PC-9 (cell line): Measurements from ENCODE around the gene GALNT9. TPM values are rescaled to one million over a fixed set of nuclear protein-coding genes. Genes with fewer than 3 reads are reported as not detected.

Experiments
- BruUV-seq: library from RNA; stranded (reverse); fragments of 400-500 nt; replicated peaks from 2 replicates; lab custom pipeline; 2021; lab: Mats Ljungman, UMichigan
- CTCF ChIA-PET: fragments of 300-600 bp; sonication (Branson Sonifier 250); formaldehyde crosslinking; loops from one replicate; lab custom pipeline; 2022; ENCODE audit warnings: antibody characterized with exemption; lab: Charles Lee
- POLR2A ChIA-PET: fragments of 300-600 bp; sonication (Branson Sonifier 250); formaldehyde crosslinking; loops from one replicate; lab custom pipeline; 2022; ENCODE audit warnings: antibody characterized with exemption; ENCODE audit not compliant: unreplicated experiment; lab: Charles Lee
- DNase-seq, 2 experiments: peaks; one replicate each; pipeline versions ENCODE4 v3.0.0 to v3.0.0-alpha.2; 2015 to 2022; ENCODE audit warnings: mixed read lengths in 1 of 2
- H2AFZ ChIP-seq: fragments of 200-600 bp; sonication (generic); 2 replicates; pipeline ENCODE4 v1.8.1; 2017; ENCODE audit warnings: antibody characterized with exemption
- H3F3A ChIP-seq: fragments of 200-600 bp; sonication (generic); 2 replicates; pipeline ENCODE4 v1.8.1; 2017; ENCODE audit warnings: antibody characterized with exemption, mild to moderate bottlenecking, low read depth; ENCODE audit not compliant: insufficient read depth
- H3K27ac ChIP-seq: fragments of 200-600 bp; sonication (generic); 2 replicates; pipeline ENCODE4 v1.6.1; 2016; ENCODE audit warnings: mixed run types
- H3K27me3 ChIP-seq: fragments of 200-600 bp; sonication (generic); 2 replicates; pipeline ENCODE4 v1.6.1; 2016; ENCODE audit warnings: low read depth, mixed run types; ENCODE audit not compliant: insufficient read depth
- H3K36me3 ChIP-seq: fragments of 200-600 bp; sonication (generic); 2 replicates; pipeline ENCODE4 v1.6.1; 2016; ENCODE audit warnings: low read depth, mixed run types
- H3K4me1 ChIP-seq: fragments of 200-600 bp; sonication (generic); replicated peaks from 2 replicates; pipeline ENCODE4 v1.6.1; 2016; ENCODE audit warnings: mixed run types; ENCODE audit not compliant: insufficient read depth
- H3K4me2 ChIP-seq: fragments of 200-600 bp; sonication (generic); 2 replicates; pipeline ENCODE4 v1.6.1; 2017; ENCODE audit warnings: mixed run types
- H3K4me3 ChIP-seq: fragments of 200-600 bp; sonication (generic); 2 replicates; pipeline ENCODE4 v1.6.1; 2016; ENCODE audit warnings: mixed run types
- H3K79me2 ChIP-seq: fragments of 200-600 bp; sonication (generic); 2 replicates; pipeline ENCODE4 v1.6.1; 2017; ENCODE audit warnings: low read depth, mixed run types
- H3K9me2 ChIP-seq: fragments of 200-600 bp; sonication (generic); 2 replicates; pipeline ENCODE4 v1.8.1; 2017; ENCODE audit warnings: mild to moderate bottlenecking; ENCODE audit not compliant: insufficient read depth
- H3K9me3 ChIP-seq: fragments of 200-600 bp; sonication (generic); 2 replicates; pipeline ENCODE4 v1.8.1; 2016; ENCODE audit warnings: low read depth; ENCODE audit not compliant: insufficient read depth
- H4K20me1 ChIP-seq: fragments of 200-600 bp; sonication (generic); 2 replicates; pipeline ENCODE4 v1.8.1; 2017; ENCODE audit not compliant: insufficient read depth
- CTCF ChIP-seq: fragments of 200-600 bp; sonication (generic); conservative IDR thresholded peaks from 2 replicates; pipeline ENCODE4 v1.6.1; 2017; ENCODE audit warnings: mixed run types, antibody characterized with exemption, mild to moderate bottlenecking, moderate library complexity
- EZH2 ChIP-seq: fragments of 200-600 bp; sonication (generic); IDR thresholded peaks from 2 replicates; pipeline ENCODE4 v1.8.0; 2017; ENCODE audit warnings: antibody characterized with exemption, low read depth
- intact Hi-C: fragments of 100-400 bp; cut with micrococcal nuclease; formaldehyde crosslinking; loops from one replicate; pipeline ENCODE4 v1.10.0; 2022; ENCODE audit not compliant: unreplicated experiment
- total RNA-seq: library from RNA; stranded (reverse); gene quantifications from 2 replicates; pipeline ENCODE4 v1.2.3, GENCODE V29; 2021

Gene GALNT9
- total RNA-seq, 1 experiment from 2014 or later, result 11.2 TPM

GRCh38 chr12:132309596-132310086, 19.7 kb downstream of the GALNT9 start:
- H3F3A ChIP-seq, result no peaks in the 10 kb centered on the region
- H3K4me1 ChIP-seq, result no peaks in the 10 kb centered on the region
- no peaks in the 10 kb centered on the region for H3K9me3 ChIP-seq
- H3K27ac ChIP-seq, result no peak overlapping the region
- CTCF ChIA-PET, result no interaction called here
- no peak for DNase-seq
- H3K79me2 ChIP-seq, result no peaks in the 10 kb centered on the region
- no peak overlapping the region for H3K4me3 ChIP-seq
- H3K9me2 ChIP-seq, result no peaks in the 10 kb centered on the region
- no peaks in the 10 kb centered on the region for H3K36me3 ChIP-seq
- BruUV-seq, result no TSS peak
- TF ChIP-seq CTCF, result no peak
- no peak for TF ChIP-seq EZH2
- POLR2A ChIA-PET, result no interaction called here
- intact Hi-C loops, result no loop called here
- H3K4me2 ChIP-seq, result no peak overlapping the region
- peaks cover 73% of the 10 kb centered on the region for H3K27me3 ChIP-seq
- no peaks in the 10 kb centered on the region for H4K20me1 ChIP-seq
- H2AFZ ChIP-seq, result no peak overlapping the region

DNA sequence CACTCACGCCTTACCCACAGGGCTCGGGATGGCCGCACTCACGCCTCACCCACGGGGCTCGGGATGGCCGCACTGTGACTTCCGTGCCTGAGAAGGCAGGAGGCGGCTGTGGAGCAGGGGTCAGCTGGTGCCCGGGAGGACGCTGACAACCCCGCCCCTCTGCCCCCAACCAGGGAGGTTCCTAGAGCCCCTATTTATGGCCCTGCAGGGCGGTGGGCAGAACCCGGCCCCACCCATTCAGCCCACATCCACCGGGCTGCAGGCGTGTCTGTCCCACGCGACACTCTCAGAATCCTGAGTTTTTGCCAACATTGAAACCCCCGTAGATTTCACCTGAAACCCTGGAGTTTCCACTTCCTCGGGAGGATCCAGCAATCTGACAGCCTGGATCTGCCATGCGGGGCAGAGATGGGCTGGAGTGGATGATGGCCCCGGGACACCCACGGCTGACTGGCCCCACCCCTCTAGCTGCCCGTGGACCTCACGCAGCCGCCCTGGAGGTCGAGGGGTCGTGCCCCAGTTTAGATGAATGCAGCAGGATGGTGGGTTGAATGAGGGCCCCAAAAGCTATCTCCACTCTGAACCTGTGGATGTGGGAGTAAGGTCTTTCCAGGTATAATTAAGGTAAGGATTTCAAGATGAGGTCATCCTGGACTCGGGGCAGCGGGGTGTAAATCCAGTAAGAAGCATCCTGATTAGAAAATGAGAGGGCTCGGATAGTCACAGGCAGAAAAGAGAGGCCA, 20.4 kb downstream of the GALNT9 start:
- Histone ChIP-seq H3K27me3 (peaks cover 66% of the 10 kb centered on the region), H3F3A (no peaks in the 10 kb centered on the region), H3K79me2 (no peaks in the 10 kb centered on the region), H3K9me3 (no peaks in the 10 kb centered on the region), H3K4me2 (no peak overlapping the region), H3K27ac (no peak overlapping the region), H4K20me1 (no peaks in the 10 kb centered on the region), H3K4me1 (no peaks in the 10 kb centered on the region), H3K9me2 (no peaks in the 10 kb centered on the region), H3K36me3 (no peaks in the 10 kb centered on the region), H2AFZ (no peak overlapping the region), H3K4me3 (no peak overlapping the region)
- ChIA-PET CTCF (no interaction called here), POLR2A (no interaction called here)
- intact Hi-C loops, result no loop called here
- TF ChIP-seq CTCF (no peak), EZH2 (no peak)
- DNase-seq, result no peak
- BruUV-seq, result no TSS peak

DNA sequence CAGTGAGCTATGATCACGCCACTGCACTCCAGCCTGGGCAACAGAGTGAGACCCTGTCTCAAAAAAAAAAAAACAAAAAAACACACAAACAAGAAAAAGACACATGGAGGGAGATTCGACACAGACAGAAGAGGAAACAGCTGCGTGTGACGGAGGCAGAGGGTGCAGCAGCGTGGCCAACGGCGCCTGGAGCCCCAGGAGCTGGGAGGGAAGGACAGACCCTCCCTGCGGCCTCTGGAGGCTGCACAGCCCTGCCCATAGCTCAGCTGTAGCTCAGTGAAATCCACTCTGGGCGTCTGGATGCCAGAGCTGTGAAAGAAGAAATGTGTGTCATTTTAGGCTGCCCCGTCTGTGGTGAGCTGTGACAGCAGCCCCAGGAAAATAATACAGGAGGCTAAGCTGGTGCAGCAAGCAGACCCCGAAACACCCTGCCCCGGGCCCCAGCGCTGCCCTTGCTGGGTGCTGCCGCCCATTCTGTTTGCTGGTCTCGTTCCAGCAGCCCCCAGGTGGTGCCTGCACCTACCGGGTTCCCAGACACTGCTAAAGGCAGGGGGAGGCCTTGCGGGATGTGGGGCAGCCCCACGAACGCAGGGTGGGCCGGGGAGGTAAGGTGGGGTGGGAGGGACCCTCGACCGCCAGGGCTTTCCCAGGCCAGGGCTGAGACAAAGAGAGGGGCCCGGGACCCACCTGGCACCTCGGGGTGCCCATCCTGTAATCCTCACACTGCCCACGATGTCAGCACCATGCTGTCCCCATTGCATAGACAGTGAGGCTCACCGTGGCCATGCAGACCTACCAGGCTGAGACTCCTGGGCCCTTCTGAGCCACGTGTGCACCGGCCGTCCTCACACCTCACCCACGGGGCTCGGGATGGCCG, 21.2 kb downstream of the GALNT9 start:
- peaks cover 66% of the 10 kb centered on the region for H3K27me3 ChIP-seq
- H3K9me3 ChIP-seq, result no peaks in the 10 kb centered on the region
- no peaks in the 10 kb centered on the region for H3K9me2 ChIP-seq
- H3K4me3 ChIP-seq, result no peak overlapping the region
- no peaks in the 10 kb centered on the region for H4K20me1 ChIP-seq
- H3K4me2 ChIP-seq, result no peak overlapping the region
- no peak overlapping the region for H2AFZ ChIP-seq
- H3K36me3 ChIP-seq, result no peaks in the 10 kb centered on the region
- H3K4me1 ChIP-seq, result no peaks in the 10 kb centered on the region
- intact Hi-C loops, result no loop called here
- TF ChIP-seq EZH2, result no peak
- no peak for TF ChIP-seq CTCF
- ChIA-PET POLR2A (no interaction called here), CTCF (interaction anchor here (0.7 kb wide), 1 partner anchor 43 kb away, joined by 3 read pairs; no protein-coding TSS in a partner anchor)
- H3K27ac ChIP-seq, result no peak overlapping the region
- BruUV-seq, result no TSS peak
- no peaks in the 10 kb centered on the region for H3F3A ChIP-seq
- H3K79me2 ChIP-seq, result no peaks in the 10 kb centered on the region
- DNase-seq, result no peak
